ENCODE measurements around the gene GLIS1.
"Not testable (repeated sequence)": the region's sequence is repeated elsewhere in the genome, so short reads cannot be mapped to it uniquely, and the experiment has no call there.

Gene GLIS1

DNA sequence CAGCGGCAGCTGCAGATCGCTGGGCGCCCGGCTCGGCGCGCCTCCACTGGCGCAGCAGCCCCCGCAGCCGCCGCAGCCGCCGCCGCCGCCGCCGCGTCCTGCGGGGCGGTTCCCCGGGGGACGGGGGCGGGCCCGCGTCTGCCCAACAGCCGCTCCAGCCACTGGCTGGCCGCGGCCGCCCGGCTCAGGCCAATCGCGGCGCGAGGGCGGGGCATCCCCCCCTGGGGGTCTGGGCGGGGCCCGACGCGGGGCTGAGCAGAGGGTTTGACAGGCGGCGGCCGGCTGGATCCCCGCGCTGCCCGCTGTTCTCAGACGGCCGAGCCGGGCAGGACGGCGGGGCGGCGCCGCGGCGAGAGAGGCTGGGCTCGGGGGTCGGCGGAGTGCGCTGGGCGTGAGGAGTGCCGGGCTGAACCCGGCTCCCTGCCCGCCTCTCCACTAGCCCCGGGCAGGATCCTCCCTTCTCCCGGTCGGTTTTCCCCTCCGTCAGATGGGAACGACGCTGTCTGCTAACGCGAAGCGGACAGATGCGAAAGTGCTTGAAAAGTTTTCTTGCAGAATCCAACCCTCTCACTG lies at the start of gene GLIS1:
Gene GLIS1 (minus strand): TSS at position 56 of the 573 bp plus-strand sequence. CDS start 1,100 bp downstream, outside the sequence.
- DNase-seq (ENCODE audit: low read depth), result peak; percentile 5

GRCh38 chr1:53787655-53788054 lies 48.7 kb upstream of the GLIS1 start:
- DNase-seq (ENCODE audit: low read depth), result no peak

DNA sequence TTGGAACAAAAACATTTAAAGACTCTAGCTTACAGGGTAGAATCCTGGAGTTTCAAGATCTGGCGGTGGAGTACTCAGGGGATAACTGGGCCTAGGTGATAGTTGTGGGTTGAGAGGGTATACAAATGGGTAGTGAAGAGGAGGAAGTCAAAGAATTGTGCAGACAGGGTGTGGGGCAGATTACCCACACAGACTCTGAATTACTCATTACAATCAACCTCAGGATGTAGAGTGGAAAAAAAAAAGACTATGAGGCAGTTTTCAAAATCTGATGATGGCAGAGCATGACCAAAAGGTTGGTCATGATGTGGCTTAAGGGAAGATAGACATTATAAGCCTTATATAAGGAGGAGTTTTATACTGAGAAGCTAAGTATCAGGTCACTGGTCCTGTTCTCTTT lies 44.1 kb upstream of the GLIS1 start:
- no peak for DNase-seq (ENCODE audit: low read depth)

DNA sequence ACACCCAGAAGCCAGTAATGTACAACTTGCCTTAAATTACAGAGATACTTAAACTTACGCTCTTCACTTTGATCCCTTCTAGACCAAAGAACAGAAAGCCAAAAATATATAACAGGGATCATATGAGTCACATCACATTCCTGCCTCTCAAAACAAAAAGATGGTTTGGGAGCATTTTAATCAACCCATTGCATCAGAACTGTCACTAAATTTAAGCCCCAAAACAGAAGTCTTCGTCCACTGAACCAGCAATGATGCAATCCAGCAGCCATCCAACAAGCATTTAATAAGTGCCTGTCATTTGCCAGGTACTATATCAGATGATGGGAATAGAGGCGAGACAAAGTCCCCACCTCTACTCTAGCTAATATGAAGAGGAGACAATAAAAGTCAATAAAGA lies 42.7 kb upstream of the GLIS1 start:
- DNase-seq (ENCODE audit: low read depth), result no peak

DNA sequence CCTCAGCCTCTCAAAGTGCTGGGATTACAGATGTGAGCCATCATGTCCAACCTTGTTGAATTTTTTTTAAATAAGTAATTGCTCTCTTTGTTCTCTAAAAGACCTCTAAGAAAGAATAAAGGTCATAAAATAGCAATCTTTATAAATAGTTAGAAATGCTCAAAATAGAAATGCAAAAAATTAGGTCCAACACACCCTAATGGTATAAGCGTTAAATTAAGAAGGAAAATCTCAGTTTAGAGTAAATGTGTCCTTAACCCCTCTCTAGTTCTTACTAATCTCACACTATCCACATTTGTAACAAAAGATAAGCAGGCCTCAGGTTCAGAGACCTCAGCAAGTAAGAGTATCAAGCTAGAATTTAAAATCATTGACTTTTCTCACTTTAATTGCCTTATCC lies 38.3 kb upstream of the GLIS1 start:
- no peak for DNase-seq (ENCODE audit: low read depth)

DNA sequence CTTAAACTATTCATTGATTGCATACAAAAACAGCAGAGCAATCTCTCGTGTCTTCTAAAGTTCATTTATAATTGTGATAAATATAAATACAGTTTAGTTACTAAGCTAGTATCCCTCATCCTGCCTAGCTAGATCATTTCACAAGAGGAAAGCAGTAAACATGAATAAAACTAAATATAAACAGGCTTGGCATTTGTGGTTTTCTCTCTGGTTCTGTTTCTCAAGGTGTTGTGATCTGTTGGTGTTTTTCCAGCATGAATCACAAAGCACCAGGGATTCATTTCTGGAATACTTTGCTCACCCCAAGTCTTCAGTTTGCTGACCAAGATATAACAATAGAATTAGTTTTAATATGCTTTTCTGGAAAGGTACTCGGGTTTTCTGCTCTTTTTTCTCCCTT lies 32.7 kb upstream of the GLIS1 start:
- no peak for DNase-seq (ENCODE audit: low read depth)

DNA sequence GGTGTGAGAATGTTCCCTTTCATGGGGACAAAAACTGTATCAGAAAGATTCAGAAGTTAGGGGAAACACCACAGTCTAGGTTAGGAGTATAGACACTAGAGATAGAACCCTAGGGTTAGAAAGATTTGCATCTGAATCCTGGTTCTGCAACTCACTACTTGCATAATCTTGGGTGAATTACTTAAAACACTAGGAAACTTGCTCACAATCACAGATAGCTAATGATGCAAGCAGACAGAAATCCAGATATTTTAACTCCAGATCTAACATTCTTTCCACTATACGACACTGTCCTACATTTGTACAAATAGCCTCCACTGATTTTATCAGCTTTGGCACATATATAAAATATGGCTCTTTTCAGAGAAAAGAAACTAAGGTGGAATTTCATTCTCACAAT lies 30.8 kb upstream of the GLIS1 start:
- no peak for DNase-seq (ENCODE audit: low read depth)

GRCh38 chr1:53769184-53769583 lies 30.2 kb upstream of the GLIS1 start:
- no peak for DNase-seq (ENCODE audit: low read depth)

GRCh38 chr1:53766831-53767405 lies 28.0 kb upstream of the GLIS1 start:
- DNase-seq (ENCODE audit: low read depth), result no peak

DNA sequence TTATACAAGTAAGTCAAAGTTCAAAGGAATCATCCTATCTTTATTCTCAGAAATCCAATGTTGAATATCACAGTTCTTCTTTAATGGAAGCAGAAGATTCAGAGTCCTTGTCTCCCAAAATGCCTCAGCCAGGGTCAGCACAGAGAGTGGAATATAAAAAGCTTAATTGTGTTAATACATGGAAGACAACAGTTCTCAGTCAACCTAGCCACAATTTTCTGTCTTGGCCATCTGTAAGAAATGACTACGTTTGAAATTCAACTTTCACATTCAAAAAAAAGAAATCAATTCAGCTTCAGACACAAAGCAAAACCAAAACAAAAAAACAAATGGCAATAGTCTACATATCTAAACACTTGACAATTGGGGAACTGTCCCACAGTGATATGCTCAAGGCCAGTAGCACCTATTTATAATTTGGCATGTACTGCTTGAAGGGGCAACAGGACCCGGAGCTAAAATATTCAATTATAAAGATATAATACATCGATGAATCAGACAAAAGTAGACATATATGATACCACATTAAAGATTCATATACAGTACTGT lies 27.3 kb upstream of the GLIS1 start:
- DNase-seq (ENCODE audit: low read depth), result no peak

DNA sequence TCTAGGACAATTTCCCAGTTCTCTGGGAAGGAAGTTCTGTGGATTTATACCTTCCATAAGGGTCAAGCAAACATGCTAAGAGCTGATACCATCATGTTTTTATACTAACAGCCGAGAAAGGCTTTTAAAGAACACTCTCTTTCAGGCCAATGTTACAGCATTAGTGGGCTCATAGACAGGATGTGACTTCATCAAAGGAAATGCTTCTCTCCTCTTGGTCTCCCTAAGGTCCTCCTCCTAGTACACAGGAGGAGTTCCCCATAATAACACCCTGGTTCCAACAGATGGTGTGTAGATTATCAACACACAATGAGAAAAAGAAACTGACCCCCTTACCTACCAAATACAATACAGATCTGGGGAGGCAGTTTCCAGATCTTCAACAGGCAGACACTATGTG lies 26.7 kb upstream of the GLIS1 start:
- DNase-seq (ENCODE audit: low read depth), result no peak

DNA sequence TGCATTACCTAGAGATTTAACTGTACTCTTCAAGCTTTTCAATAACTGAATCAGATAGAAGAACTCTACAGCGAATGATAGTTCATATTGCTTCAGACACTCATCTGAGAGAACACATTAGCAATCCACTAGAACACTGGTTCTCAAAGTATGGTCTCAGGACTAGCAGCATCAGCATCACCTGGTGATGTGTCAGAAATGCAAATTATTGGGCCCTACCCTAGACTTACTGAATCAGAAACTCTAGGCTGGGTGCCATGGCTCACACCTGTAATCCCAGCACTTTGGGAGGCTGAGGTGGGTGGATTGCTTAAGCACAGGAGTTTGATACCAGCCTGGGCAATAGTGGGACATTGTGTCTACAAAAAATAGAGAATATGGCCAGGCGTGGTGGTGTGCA lies 24.9 kb upstream of the GLIS1 start:
- no peak for DNase-seq (ENCODE audit: low read depth)

GRCh38 chr1:53763461-53763860 lies 24.5 kb upstream of the GLIS1 start:
- no peak for DNase-seq (ENCODE audit: low read depth)

DNA sequence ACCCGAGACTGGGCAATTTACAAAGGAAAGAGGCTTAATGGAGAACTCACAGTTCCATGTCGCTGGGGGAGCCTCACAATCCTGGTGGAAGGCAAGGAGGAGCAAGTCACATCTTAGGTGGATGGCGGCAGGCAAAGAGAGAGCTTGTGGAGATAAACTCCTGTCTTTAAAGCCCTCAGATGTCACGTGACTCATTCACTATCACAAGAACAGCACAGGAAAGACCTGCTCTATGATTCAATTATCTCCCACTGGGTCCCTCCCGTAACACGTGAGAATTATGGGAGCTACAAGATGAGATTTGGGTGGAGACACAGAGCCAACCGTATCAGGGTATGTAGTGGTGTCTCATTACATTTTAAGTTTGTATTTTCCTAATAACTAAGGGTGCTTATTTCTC lies 21.5 kb upstream of the GLIS1 start:
- DNase-seq (ENCODE audit: low read depth), result not testable (repeated sequence)

DNA sequence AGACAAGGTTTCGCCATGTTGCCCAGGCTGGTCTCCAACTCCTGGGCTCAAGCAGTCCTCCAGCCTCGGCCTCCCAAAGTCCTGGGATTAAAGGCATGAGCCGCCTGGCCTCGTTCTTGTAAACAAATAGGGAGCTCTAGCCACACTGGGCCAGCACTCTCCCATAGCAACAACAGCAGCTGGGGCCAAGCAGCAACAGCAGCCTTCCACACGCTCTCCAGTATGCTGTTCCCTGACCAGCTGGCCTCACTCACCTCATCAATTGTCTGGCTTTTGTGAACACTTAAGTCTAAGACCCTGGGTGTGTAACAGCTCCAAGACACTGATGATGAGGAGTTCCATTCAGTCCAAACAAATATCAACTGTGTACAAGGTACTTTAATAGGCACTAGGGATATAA lies 16.9 kb upstream of the GLIS1 start:
- no peak for DNase-seq (ENCODE audit: low read depth)

DNA sequence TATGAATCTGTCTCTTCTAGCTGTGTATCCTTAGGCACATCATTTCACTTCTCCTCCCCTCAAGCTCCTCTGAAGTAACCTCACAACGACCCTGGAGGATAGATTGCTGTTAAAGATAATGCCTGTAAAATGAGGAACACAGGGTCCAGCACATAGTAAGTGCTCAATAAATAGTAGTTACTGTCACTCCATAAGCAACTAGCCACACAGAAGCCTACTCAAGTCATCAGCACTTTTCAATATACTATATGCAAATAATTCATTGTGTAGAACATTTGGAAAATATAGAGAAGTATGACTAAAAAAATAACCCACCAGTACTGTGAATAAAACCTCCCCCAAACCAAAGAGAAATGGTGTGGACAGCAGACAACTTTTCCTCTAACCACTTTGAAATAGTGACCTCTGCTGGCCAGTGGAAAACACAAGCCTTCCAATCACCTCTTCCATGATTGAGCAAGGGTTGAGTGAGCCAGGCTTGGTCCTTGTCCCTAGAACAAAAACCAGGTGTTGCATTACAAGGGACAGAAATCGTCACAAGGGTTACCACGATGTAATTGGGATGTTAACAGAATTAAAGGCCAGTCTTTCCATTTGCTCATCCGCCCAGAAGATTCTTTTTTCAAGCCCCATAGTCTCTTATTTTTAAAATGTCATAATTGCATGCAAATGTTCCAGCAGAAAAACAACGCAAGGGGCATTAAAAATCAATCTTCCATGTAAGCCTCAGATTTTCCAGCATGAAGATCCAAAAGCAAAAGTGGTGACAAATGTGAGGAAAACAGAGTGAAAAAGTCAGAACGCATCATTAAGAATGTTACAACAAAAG lies 15.7 kb upstream of the GLIS1 start:
- no peak for DNase-seq (ENCODE audit: low read depth)

- no peak for DNase-seq (ENCODE audit: low read depth)
Measured at GRCh38 chr1:53752281-53752680, 13.3 kb upstream of the GLIS1 start.

DNA sequence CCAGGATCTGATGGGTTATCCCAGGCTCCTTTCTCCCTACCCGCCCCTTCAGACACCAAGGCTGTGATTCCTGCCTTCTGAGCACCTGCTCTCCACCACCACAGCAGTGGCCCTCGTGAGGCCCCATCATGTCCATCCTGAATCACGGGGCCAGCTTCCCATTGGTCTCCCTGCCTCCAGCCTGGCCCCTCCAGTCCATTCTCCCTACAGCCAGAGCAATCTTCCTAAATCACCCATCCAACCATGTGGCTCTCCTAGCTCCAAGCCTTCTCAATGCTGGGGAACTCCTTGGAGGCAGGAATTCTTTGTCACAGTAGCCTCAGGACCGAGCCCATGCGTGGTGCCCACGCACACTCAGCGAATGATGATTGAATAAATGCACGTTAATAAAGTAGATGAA lies 8.9 kb upstream of the GLIS1 start:
- no peak for DNase-seq (ENCODE audit: low read depth)

DNA sequence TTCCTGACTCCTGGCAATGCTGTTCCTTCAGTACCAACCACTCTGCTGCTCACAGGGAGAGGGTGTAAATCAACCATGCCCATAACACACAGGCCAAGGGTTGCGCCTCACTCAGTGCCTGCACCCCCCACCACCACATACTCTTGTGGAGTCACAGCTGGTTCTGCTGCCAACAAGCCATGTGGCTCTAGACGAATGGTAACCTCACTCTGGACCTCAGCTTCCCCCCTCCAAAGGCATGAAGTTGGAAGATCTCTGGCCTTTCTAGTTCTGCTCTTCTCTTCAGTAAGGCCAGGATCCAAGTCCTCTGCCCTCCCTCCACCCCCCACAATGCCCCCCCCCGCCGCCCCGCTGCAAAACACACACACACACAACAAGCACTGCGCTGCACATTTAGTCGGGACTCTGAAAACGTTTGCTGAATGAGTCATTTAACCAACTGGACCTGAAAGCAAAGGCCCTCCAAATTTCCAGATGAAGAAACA lies 1.7 kb upstream of the GLIS1 start:
- DNase-seq (ENCODE audit: low read depth), result no peak

DNA sequence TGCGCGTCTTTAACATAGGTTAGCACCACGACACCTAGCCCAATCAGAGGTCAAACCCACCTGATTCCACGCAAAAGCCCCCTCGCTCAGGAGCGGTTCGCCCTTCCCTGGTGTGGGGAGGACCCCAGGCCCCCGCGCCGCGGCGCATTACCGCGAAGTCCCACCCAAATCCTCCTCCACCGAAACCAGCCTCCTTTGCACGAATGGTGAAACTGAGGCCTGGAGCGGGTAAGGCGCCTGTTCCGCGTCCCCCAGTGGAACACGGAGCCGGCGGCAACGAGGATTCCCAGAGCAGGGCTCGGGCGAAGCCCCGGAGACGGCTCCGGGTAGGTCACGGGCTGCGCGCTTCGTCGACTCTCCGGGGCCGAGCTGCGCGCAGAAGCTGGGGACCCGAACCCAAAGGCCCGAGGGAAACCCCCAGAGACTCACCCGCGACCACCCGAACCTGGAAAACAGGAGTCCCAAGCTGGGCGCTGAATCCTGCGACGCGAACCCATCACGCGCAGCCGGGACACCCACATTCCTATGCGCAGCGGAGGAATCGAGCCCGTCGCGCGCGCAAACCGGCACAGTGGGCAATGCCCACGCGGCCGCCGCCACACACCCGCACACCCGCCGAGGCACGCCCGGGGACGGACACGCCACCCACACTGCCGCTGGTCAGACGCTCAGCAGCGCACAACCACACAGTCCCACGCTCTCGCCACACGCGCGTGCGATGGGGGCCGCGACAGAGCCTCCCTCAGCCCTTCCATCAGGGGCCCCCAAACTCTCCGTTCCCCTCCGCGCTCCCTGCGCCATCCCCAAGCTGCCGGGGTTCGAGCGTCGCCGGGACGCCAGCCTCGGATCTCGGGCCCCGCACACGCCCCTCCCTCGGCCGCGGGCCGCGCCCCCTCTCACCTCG lies 507 bp downstream of the GLIS1 start:
- DNase-seq (ENCODE audit: low read depth), result no peak

- DNase-seq (ENCODE audit: low read depth), result no peak
Measured at GRCh38 chr1:53737648-53738204, 1.2 kb downstream of the GLIS1 start.

- no peak for DNase-seq (ENCODE audit: low read depth)
Measured at GRCh38 chr1:53736290-53736689, 2.7 kb downstream of the GLIS1 start.

All from stimulated activated CD4-positive, alpha-beta T cell treated with anti-CD3 and anti-CD28 coated beads, Interleukin-2, amount 100 ng/mL, for 4 hours (primary cell).